HEK293 (cell line): ENCODE results near the gene MAGOH.

ENCODE experiments used
- CTCF ChIA-PET: fragments of 350-600 bp; formaldehyde crosslinking; extraction: SDS; loops from one replicate; lab custom pipeline; 2021; ENCODE audit warnings: antibody characterized with exemption; lab: Yijun Ruan, JAX
- POLR2A ChIA-PET: fragments of 300-600 bp; formaldehyde crosslinking; extraction: SDS; loops from one replicate; lab custom pipeline; 2020; ENCODE audit warnings: antibody characterized with exemption, inconsistent platforms; lab: Yijun Ruan, JAX
- H3K27ac ChIP-seq: fragments of 200-500 bp; sonication (Bioruptor generic); 2 replicates; pipeline ENCODE4 v1.5.1; 2014; ENCODE audit warnings: low read depth, low read length, control low read depth, inconsistent platforms; ENCODE audit errors: extremely low read depth
- H3K36me3 ChIP-seq, 2 experiments: fragments of 200-500 bp in 1 of 2; sonication (Bioruptor generic) in 1 of 2; 1 replicate in 1 of 2; 2 replicates in 1 of 2; pipeline ENCODE4 v1.5.1; 2014 to 2017; ENCODE audit warnings: inconsistent platforms in 2 of 2, low read length in 2 of 2; ENCODE audit not compliant: control insufficient read depth in 2 of 2, insufficient read depth in 1 of 2
- H3K4me1 ChIP-seq: fragments of 200-500 bp; sonication (Bioruptor generic); 2 replicates; pipeline ENCODE4 v1.5.1; 2014; ENCODE audit warnings: mild to moderate bottlenecking, low read length, inconsistent platforms; ENCODE audit not compliant: control insufficient read depth, insufficient read depth
- H3K4me3 ChIP-seq: 2 replicates; pipeline ENCODE4 v1.5.1; 2011; ENCODE audit warnings: low read depth, mild to moderate bottlenecking, control low read depth, low read length, moderate library complexity
- H3K9me3 ChIP-seq: fragments of 200-500 bp; sonication (Bioruptor generic); 2 replicates; pipeline ENCODE4 v1.5.1; 2014; ENCODE audit warnings: low read depth, low read length, inconsistent platforms; ENCODE audit not compliant: control insufficient read depth, insufficient read depth
- GLI2 ChIP-seq: fragments of 450-650 bp; formaldehyde crosslinking; IDR thresholded peaks from 2 replicates; pipeline ENCODE4; 2017; ENCODE audit warnings: missing biosample characterization, missing genetic modification characterization, low read depth, borderline replicate concordance
- REPIN1 ChIP-seq: fragments of 450-650 bp; formaldehyde crosslinking; IDR thresholded peaks from 2 replicates; pipeline ENCODE4 v1.5.1; 2017; ENCODE audit warnings: missing biosample characterization, missing genetic modification characterization, low read depth
- ZFP37 ChIP-seq: fragments of 450-650 bp; formaldehyde crosslinking; IDR thresholded peaks from 2 replicates; pipeline ENCODE4 v1.5.1; 2016; ENCODE audit warnings: missing biosample characterization, missing genetic modification characterization
- ZNF292 ChIP-seq: fragments of 450-650 bp; formaldehyde crosslinking; IDR thresholded peaks from 2 replicates; pipeline ENCODE4 v1.5.1; 2016; ENCODE audit warnings: low read depth, missing biosample characterization, missing genetic modification characterization, borderline replicate concordance
- ZNF354C ChIP-seq: fragments of 450-650 bp; formaldehyde crosslinking; IDR thresholded peaks from 2 replicates; pipeline ENCODE4 v1.5.1; 2016; ENCODE audit warnings: missing biosample characterization, missing genetic modification characterization, low read depth, borderline replicate concordance
- ZNF544 ChIP-seq: fragments of 450-650 bp; formaldehyde crosslinking; IDR thresholded peaks from 2 replicates; pipeline ENCODE4 v1.5.0; 2017; ENCODE audit warnings: missing biosample characterization, missing genetic modification characterization
- ZNF561 ChIP-seq: fragments of 450-650 bp; IDR thresholded peaks from 2 replicates; pipeline ENCODE4 v1.5.1; 2018; ENCODE audit warnings: missing biosample characterization, missing genetic modification characterization, borderline replicate concordance
- ZNF585B ChIP-seq: fragments of 450-650 bp; formaldehyde crosslinking; IDR thresholded peaks from 2 replicates; pipeline ENCODE4 v1.5.1; 2016; ENCODE audit warnings: missing biosample characterization, missing genetic modification characterization
- TF ChIP-seq, protein P1 (sequence below): fragments of 450-650 bp; formaldehyde crosslinking; IDR thresholded peaks from 2 replicates; pipeline ENCODE4 v1.5.0; 2017; ENCODE audit warnings: missing biosample characterization, missing genetic modification characterization, borderline replicate concordance
- TF ChIP-seq, protein P2 (sequence below): fragments of 450-650 bp; formaldehyde crosslinking; conservative IDR thresholded peaks from 2 replicates; pipeline ENCODE4 v1.5.1; 2016; ENCODE audit warnings: low read depth, missing biosample characterization, missing genetic modification characterization
- TF ChIP-seq, protein P3 (sequence below): fragments of 450-650 bp; formaldehyde crosslinking; IDR thresholded peaks from 2 replicates; pipeline ENCODE4 v1.5.1; 2016; ENCODE audit warnings: missing biosample characterization, missing genetic modification characterization
- TF ChIP-seq, protein P4 (sequence below): IDR thresholded peaks from 2 replicates; pipeline ENCODE4 v1.6.1; 2011; ENCODE audit warnings: mild to moderate bottlenecking, low read depth, low read length, borderline replicate concordance
- TF ChIP-seq, protein P5 (sequence below): fragments of 450-650 bp; formaldehyde crosslinking; IDR thresholded peaks from 2 replicates; pipeline ENCODE4 v1.5.1; 2016; ENCODE audit warnings: missing biosample characterization, missing genetic modification characterization, low read depth

The MAGOH gene

DNA sequence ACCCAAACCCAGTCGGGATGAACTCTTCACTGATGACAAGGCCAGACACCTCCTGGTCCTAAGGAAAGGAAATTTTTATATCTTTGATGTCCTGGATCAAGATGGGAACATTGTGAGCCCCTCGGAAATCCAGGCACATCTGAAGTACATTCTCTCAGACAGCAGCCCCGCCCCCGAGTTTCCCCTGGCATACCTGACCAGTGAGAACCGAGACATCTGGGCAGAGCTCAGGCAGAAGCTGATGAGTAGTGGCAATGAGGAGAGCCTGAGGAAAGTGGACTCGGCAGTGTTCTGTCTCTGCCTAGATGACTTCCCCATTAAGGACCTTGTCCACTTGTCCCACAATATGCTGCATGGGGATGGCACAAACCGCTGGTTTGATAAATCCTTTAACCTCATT, 28.0 kb downstream of the MAGOH start:
- ChIA-PET POLR2A (no interaction called here), CTCF (no interaction called here)
- H3K36me3 ChIP-seq, result peaks cover 7 to 97% of the 10 kb centered on the region in 2 experiments

DNA sequence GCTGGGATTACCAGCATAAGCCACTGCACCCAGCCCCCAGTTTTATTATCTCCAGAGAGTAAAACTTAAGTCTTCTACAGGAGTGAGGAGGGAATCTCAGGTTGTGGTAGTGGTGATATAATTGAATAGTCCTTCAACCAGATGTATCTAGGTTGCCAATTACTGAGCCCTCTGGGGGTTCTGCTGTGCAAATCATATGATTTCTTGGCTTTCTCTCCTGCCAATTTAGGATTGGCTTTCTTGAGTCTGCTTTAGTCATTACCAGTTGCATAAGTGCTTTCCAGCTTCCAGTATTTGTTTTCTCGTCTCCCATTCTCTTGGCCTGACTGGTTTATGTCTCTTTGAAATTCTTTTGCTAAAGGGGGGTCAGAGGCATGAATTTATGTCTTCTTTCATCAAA, 30.6 kb downstream of the MAGOH start:
- no peak for TF ChIP-seq ZNF544 (tag by site-specific recombination)
- no peak for TF ChIP-seq ZNF354C (tag by site-specific recombination)
- TF ChIP-seq, protein P1, sequence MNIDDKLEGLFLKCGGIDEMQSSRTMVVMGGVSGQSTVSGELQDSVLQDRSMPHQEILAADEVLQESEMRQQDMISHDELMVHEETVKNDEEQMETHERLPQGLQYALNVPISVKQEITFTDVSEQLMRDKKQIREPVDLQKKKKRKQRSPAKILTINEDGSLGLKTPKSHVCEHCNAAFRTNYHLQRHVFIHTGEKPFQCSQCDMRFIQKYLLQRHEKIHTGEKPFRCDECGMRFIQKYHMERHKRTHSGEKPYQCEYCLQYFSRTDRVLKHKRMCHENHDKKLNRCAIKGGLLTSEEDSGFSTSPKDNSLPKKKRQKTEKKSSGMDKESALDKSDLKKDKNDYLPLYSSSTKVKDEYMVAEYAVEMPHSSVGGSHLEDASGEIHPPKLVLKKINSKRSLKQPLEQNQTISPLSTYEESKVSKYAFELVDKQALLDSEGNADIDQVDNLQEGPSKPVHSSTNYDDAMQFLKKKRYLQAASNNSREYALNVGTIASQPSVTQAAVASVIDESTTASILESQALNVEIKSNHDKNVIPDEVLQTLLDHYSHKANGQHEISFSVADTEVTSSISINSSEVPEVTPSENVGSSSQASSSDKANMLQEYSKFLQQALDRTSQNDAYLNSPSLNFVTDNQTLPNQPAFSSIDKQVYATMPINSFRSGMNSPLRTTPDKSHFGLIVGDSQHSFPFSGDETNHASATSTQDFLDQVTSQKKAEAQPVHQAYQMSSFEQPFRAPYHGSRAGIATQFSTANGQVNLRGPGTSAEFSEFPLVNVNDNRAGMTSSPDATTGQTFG (tag by site-specific recombination), result no peak
- no peak for TF ChIP-seq ZNF561 (tag by site-specific recombination)
- no peak for TF ChIP-seq GLI2 (tag by site-specific recombination)
- no peak for TF ChIP-seq REPIN1
- TF ChIP-seq ZNF585B (tag by site-specific recombination), result no peak
- no peak for TF ChIP-seq ZFP37
- TF ChIP-seq, protein P2, sequence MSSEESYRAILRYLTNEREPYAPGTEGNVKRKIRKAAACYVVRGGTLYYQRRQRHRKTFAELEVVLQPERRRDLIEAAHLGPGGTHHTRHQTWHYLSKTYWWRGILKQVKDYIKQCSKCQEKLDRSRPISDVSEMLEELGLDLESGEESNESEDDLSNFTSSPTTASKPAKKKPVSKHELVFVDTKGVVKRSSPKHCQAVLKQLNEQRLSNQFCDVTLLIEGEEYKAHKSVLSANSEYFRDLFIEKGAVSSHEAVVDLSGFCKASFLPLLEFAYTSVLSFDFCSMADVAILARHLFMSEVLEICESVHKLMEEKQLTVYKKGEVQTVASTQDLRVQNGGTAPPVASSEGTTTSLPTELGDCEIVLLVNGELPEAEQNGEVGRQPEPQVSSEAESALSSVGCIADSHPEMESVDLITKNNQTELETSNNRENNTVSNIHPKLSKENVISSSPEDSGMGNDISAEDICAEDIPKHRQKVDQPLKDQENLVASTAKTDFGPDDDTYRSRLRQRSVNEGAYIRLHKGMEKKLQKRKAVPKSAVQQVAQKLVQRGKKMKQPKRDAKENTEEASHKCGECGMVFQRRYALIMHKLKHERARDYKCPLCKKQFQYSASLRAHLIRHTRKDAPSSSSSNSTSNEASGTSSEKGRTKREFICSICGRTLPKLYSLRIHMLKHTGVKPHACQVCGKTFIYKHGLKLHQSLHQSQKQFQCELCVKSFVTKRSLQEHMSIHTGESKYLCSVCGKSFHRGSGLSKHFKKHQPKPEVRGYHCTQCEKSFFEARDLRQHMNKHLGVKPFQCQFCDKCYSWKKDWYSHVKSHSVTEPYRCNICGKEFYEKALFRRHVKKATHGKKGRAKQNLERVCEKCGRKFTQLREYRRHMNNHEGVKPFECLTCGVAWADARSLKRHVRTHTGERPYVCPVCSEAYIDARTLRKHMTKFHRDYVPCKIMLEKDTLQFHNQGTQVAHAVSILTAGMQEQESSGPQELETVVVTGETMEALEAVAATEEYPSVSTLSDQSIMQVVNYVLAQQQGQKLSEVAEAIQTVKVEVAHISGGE, result no peak
- no peak for TF ChIP-seq ZNF292
- TF ChIP-seq, protein P3, sequence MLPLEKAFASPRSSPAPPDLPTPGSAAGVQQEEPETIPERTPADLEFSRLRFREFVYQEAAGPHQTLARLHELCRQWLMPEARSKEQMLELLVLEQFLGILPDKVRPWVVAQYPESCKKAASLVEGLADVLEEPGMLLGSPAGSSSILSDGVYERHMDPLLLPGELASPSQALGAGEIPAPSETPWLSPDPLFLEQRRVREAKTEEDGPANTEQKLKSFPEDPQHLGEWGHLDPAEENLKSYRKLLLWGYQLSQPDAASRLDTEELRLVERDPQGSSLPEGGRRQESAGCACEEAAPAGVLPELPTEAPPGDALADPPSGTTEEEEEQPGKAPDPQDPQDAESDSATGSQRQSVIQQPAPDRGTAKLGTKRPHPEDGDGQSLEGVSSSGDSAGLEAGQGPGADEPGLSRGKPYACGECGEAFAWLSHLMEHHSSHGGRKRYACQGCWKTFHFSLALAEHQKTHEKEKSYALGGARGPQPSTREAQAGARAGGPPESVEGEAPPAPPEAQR (tag by site-specific recombination), result no peak
- TF ChIP-seq, protein P4, sequence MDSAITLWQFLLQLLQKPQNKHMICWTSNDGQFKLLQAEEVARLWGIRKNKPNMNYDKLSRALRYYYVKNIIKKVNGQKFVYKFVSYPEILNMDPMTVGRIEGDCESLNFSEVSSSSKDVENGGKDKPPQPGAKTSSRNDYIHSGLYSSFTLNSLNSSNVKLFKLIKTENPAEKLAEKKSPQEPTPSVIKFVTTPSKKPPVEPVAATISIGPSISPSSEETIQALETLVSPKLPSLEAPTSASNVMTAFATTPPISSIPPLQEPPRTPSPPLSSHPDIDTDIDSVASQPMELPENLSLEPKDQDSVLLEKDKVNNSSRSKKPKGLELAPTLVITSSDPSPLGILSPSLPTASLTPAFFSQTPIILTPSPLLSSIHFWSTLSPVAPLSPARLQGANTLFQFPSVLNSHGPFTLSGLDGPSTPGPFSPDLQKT, result no peak
- TF ChIP-seq, all 188 proteins: peak for 0
- H3K4me3 ChIP-seq, result no peak overlapping the region
- no peak overlapping the region for H3K27ac ChIP-seq
- H3K36me3 ChIP-seq, result peaks cover 22 to 97% of the 10 kb centered on the region in 2 experiments
- no peaks in the 10 kb centered on the region for H3K9me3 ChIP-seq
- ChIA-PET POLR2A (no interaction called here), CTCF (no interaction called here)
- H3K4me1 ChIP-seq, result no peaks in the 10 kb centered on the region

More for the DNA sequence above, 28.0 kb downstream of the MAGOH start:
- H3K4me1 ChIP-seq, result no peaks in the 10 kb centered on the region
- H3K9me3 ChIP-seq, result no peaks in the 10 kb centered on the region
- H3K4me3 ChIP-seq, result no peak overlapping the region
- no peak overlapping the region for H3K27ac ChIP-seq
- TF ChIP-seq, protein P5, sequence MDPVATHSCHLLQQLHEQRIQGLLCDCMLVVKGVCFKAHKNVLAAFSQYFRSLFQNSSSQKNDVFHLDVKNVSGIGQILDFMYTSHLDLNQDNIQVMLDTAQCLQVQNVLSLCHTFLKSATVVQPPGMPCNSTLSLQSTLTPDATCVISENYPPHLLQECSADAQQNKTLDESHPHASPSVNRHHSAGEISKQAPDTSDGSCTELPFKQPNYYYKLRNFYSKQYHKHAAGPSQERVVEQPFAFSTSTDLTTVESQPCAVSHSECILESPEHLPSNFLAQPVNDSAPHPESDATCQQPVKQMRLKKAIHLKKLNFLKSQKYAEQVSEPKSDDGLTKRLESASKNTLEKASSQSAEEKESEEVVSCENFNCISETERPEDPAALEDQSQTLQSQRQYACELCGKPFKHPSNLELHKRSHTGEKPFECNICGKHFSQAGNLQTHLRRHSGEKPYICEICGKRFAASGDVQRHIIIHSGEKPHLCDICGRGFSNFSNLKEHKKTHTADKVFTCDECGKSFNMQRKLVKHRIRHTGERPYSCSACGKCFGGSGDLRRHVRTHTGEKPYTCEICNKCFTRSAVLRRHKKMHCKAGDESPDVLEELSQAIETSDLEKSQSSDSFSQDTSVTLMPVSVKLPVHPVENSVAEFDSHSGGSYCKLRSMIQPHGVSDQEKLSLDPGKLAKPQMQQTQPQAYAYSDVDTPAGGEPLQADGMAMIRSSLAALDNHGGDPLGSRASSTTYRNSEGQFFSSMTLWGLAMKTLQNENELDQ (tag by site-specific recombination), result no peak
